Esophagus (tissue), 2 donors: ENCODE measurements around the gene SLC39A7. TPM values are rescaled to one million over a fixed set of nuclear protein-coding genes. Genes with fewer than 3 reads are reported as not detected.

Experiments used
- H3K27ac ChIP-seq, 2 donors: one replicate each; pipeline ENCODE4 v1.5.1; 2013; ENCODE audit warnings: low read depth in 2 of 2, mild to moderate bottlenecking in 2 of 2, inconsistent platforms in 1 of 2, low read length in 1 of 2, moderate library complexity in 1 of 2
- H3K27me3 ChIP-seq, 2 donors: one replicate each; pipeline ENCODE4 v1.6.1; 2013; ENCODE audit warnings: low read length in 2 of 2, control low read depth in 1 of 2, mild to moderate bottlenecking in 1 of 2; ENCODE audit not compliant: insufficient read depth in 2 of 2, control insufficient read depth in 1 of 2
- H3K36me3 ChIP-seq, 2 donors: one replicate each; pipeline ENCODE4 v1.6.1; 2013; ENCODE audit warnings: low read length in 1 of 2; ENCODE audit not compliant: control insufficient read depth in 2 of 2, insufficient read depth in 2 of 2
- H3K4me1 ChIP-seq, 2 donors: one replicate each; pipeline ENCODE4 v1.6.1; 2013; ENCODE audit warnings: low read length in 1 of 2; ENCODE audit not compliant: control insufficient read depth in 2 of 2, insufficient read depth in 2 of 2
- H3K4me3 ChIP-seq, 2 donors: one replicate each; pipeline ENCODE4 v1.5.1; 2013; ENCODE audit warnings: low read length in 2 of 2, mild to moderate bottlenecking in 2 of 2, low read depth in 1 of 2, moderate library complexity in 1 of 2
- H3K9me3 ChIP-seq, 2 donors: one replicate each; pipeline ENCODE4 v1.6.1; 2013; ENCODE audit warnings: mild to moderate bottlenecking in 2 of 2, low read depth in 1 of 2, low read length in 1 of 2, moderate library complexity in 1 of 2; ENCODE audit not compliant: control insufficient read depth in 2 of 2, insufficient read depth in 1 of 2
- WGBS, 2 donors: extraction: QIAGEN DNeasy Blood & Tissue Kit; methylation state at CpG; one replicate each; pipeline ENCODE4 v1.1.7; 2013; 5-methylcytosine and 5-hydroxymethylcytosine counted together
- polyA plus RNA-seq, 2 donors: library from polyadenylated mRNA; stranded (reverse); fragments of 200-250 nt; gene quantifications; one replicate each; pipeline ENCODE4 v1.2.3, GENCODE V29; 2013
- donor health status: healthy with polysubstance abuse.
- donor health status: Bipolar disorder and iron deficiency.

Gene SLC39A7
- polyA plus RNA-seq, 2 donors, result 22.8 to 57.3 TPM

DNA sequence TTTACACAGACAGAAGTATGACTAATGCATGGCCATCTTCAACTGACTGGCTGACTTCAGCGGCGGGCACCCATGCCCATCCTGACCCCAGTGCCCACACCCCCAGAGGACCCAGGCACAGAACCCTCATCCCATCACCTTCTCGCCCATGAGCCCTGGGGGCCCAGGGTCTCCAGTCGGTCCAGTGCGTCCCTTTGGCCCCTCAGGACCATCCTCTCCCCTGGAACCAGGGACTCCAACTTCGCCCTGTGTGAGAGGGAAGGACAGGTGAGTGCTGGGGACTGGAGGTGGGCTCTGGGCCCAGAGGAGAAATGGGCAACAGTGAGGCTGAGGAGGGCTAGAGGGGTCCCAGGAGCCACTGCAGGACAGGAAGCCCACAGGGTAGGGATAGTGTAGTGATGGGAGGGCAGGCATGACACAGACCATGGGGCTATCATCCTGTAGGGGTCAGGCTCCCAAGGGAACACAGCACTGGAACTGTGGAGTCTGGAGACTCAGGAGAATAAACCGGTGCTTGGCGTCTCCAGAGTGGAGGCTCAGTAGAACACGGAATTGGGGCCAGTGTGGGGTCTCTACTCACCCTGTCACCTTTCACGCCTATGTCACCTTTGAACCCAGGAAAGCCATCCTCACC, 25.1 kb upstream of the SLC39A7 start:
- WGBS, 2 donors, result 79 to 81% methylated on average over 10 of the region's 10 CpGs
- no peak overlapping the region for H3K27ac ChIP-seq
- no peaks in the 10 kb centered on the region for H3K27me3 ChIP-seq
- no peak overlapping the region for H3K4me3 ChIP-seq
- H3K36me3 ChIP-seq, result no peaks in the 10 kb centered on the region
- no peaks in the 10 kb centered on the region for H3K9me3 ChIP-seq
- H3K4me1 ChIP-seq, result peaks cover 0 to 5% of the 10 kb centered on the region in 2 donors

GRCh38 chr6:33176906-33177305, 23.8 kb upstream of the SLC39A7 start:
- no peaks in the 10 kb centered on the region for H3K9me3 ChIP-seq
- 88 to 94% methylated on average over 7 of the region's 7 CpGs for WGBS, 2 donors
- no peaks in the 10 kb centered on the region for H3K27me3 ChIP-seq
- H3K4me1 ChIP-seq, result peaks cover 0 to 3% of the 10 kb centered on the region in 2 donors
- no peak overlapping the region for H3K27ac ChIP-seq
- H3K36me3 ChIP-seq, result no peaks in the 10 kb centered on the region
- no peak overlapping the region for H3K4me3 ChIP-seq

DNA sequence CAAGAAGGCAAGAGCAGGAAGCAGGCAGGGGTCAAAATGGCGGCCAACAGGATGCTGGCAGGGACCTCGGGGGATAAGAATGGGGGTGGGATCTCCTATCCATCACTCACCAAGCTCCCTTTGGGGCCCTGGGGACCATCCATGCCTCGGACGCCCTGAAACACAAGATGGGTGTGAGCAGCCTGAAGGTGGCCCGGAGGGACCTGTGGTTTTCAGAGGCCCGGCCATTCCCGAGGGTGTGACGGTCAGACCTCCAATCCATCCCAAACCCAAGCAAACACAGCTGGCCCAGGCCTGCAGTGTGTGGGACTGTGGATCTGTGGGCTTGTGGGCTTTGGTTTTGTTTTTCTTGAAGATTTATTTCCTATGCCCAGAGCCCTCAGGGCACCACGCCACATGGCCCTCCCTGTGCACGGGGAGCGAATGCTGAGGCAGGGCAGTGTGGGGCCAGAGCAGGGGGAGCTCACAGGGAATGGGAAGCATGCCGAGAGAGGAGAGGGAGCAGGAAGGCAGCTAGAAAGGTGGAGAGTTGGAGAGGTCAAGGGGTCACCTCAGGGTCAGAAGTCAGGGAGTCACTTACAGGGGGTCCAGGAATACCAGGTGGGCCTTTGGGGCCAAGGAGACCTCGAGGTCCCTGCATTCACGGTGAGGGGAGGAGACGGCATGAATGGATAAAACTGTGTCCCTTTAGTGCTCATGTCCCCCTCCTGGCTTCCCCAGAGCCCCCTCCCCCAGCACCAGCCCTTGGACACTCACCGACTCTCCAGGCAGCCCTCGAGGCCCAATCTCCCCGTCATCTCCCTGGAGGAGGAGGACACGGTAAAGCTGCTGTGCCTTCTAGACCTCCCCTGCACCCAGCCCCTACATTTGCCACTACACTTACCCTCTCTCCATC, 22.9 kb upstream of the SLC39A7 start:
- Histone ChIP-seq H3K27me3 (no peaks in the 10 kb centered on the region), H3K27ac (no peak overlapping the region), H3K4me1 (peaks cover 0 to 3% of the 10 kb centered on the region in 2 donors), H3K9me3 (no peaks in the 10 kb centered on the region), H3K36me3 (no peaks in the 10 kb centered on the region), H3K4me3 (no peak overlapping the region)
- WGBS, 2 donors, result 82 to 84% methylated on average over 19 of the region's 19 CpGs

GRCh38 chr6:33178755-33179475, 21.8 kb upstream of the SLC39A7 start:
- H3K4me3 ChIP-seq, result no peak overlapping the region
- peaks cover 0 to 3% of the 10 kb centered on the region in 2 donors for H3K4me1 ChIP-seq
- H3K36me3 ChIP-seq, result no peaks in the 10 kb centered on the region
- no peaks in the 10 kb centered on the region for H3K27me3 ChIP-seq
- no peaks in the 10 kb centered on the region for H3K9me3 ChIP-seq
- 76 to 85% methylated on average over 10 of the region's 10 CpGs for WGBS, 2 donors
- no peak overlapping the region for H3K27ac ChIP-seq

DNA sequence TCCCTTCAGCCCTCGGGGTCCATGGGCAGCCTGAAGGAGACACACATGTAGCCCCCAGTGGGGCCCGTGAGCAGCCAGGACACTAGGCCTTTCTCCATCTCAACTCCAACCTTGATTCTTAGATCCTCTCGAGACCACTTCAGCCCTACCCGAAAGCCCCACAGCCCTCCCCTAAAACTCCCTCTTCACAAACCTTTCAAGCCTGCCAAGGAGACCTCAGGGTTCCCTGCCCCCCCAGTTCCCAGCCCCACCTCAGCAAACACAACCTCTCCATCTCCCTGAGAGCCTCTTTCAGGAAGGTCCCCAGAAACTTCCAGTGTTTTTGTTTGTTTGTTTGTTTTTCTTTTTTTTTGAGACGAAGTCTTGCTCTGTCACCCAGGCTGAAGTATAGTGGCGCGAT, 19.5 kb upstream of the SLC39A7 start:
- no peak overlapping the region for H3K27ac ChIP-seq
- 87 to 88% methylated on average over 7 of the region's 7 CpGs for WGBS, 2 donors
- H3K9me3 ChIP-seq, result no peaks in the 10 kb centered on the region

DNA sequence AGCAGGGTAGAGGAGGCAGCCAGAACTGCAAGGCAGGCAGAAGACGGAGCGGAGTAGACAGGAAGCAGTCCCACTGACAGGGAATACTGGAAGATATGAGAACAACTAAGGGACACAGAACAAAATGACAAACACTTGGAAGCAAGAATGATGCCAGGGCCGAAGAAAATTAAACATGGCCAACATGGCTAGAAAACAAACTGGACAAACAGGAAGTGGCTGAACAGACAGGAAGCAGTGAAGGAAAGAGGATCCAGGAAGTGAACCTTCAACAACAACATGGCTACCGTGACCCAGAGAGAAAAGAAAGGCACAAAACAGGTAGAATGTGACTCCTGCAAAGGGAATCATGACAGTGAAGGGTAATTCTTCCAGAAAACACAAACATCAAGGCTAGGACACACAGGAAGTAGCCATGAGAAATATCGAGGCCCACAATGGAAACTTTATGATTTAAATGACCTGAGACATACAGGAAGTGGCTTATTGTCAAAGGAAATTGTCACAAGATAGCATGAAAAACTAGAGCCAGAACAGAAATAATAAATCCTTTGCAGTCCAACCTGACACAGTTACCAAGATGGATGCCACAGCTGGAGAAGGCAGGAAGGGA, 17.5 kb upstream of the SLC39A7 start:
- WGBS, 2 donors, result 76 to 79% methylated on average over 5 of the region's 5 CpGs
- Histone ChIP-seq H3K27me3 (no peaks in the 10 kb centered on the region), H3K4me1 (no peaks in the 10 kb centered on the region), H3K4me3 (no peak overlapping the region), H3K9me3 (no peaks in the 10 kb centered on the region), H3K36me3 (no peaks in the 10 kb centered on the region), H3K27ac (no peak overlapping the region)

More for the DNA sequence above, 19.5 kb upstream of the SLC39A7 start:
- no peak overlapping the region for H3K4me3 ChIP-seq
- H3K27me3 ChIP-seq, result no peaks in the 10 kb centered on the region
- H3K4me1 ChIP-seq, result peaks cover 0 to 3% of the 10 kb centered on the region in 2 donors
- no peaks in the 10 kb centered on the region for H3K36me3 ChIP-seq

DNA sequence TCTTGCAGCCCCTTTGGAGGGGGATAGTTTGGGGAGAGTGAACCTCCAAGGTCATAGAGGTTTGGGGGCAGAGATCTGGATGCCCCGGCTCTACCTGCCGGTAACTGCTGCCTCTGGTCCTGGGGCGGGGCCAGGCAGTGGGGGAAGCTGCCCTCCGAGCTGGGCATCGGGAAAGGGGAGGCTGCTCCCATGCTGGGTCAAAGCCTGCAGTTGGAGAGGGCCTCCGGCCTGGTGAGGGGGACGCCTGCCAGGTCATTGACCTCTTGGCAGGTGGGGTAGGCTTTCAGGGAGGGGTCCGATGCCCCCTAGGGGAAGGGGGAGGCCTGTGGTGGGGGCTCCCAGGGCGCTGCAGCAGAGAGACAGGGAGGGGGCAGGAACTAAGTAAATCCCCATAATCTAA, 15.5 kb upstream of the SLC39A7 start:
- Histone ChIP-seq H3K9me3 (no peaks in the 10 kb centered on the region), H3K27me3 (no peaks in the 10 kb centered on the region), H3K27ac (no peak overlapping the region), H3K36me3 (no peaks in the 10 kb centered on the region), H3K4me1 (no peaks in the 10 kb centered on the region), H3K4me3 (no peak overlapping the region)
- WGBS, 2 donors, result 81 to 82% methylated on average over 8 to 9 of the region's 9 CpGs

- H3K27ac ChIP-seq, result no peak overlapping the region
- H3K36me3 ChIP-seq, result no peaks in the 10 kb centered on the region
- H3K4me1 ChIP-seq, result no peaks in the 10 kb centered on the region
- no peak overlapping the region for H3K4me3 ChIP-seq
- no peaks in the 10 kb centered on the region for H3K27me3 ChIP-seq
- WGBS, 2 donors, result 78 to 87% methylated on average over 4 of the region's 4 CpGs
- no peaks in the 10 kb centered on the region for H3K9me3 ChIP-seq
These were observed 14.9 kb upstream of the SLC39A7 start for GRCh38 chr6:33185654-33186187.

- no peak overlapping the region for H3K27ac ChIP-seq
- H3K36me3 ChIP-seq, result no peaks in the 10 kb centered on the region
- peaks cover 2 to 3% of the 10 kb centered on the region in 2 donors for H3K4me1 ChIP-seq
- no peaks in the 10 kb centered on the region for H3K9me3 ChIP-seq
- H3K4me3 ChIP-seq, result no peak overlapping the region
- H3K27me3 ChIP-seq, result no peaks in the 10 kb centered on the region
- 89 to 96% methylated on average over 1 of the region's 1 CpG for WGBS, 2 donors
These were observed 12.9 kb upstream of the SLC39A7 start for GRCh38 chr6:33187809-33188208.
